ENCODE measurements around the gene COPG2.
A peak's percentile ranks its signal among the peaks of the same experiment; 100 is the strongest.

COPG2 gene

GRCh38 chr7:130489140-130489983 is 179.2 kb downstream of the COPG2 start:
- TF ChIP-seq CTCF (IDR thresholded peaks at IDR 0.05; ENCODE audit: insufficient read depth, low read depth, low read length, missing control alignments) = no peak
- H3K4me3 ChIP-seq (ENCODE audit: low read length) = no peak overlapping the region
- no peak for DNase-seq (ENCODE audit: low read depth)

- H3K4me3 ChIP-seq (ENCODE audit: low read length) = no peak overlapping the region
- TF ChIP-seq CTCF (IDR thresholded peaks at IDR 0.05; ENCODE audit: insufficient read depth, low read depth, low read length, missing control alignments) = no peak
- DNase-seq (ENCODE audit: low read depth) = no peak
Observed at GRCh38 chr7:130488392-130489139, 180.0 kb downstream of the COPG2 start.

- peak overlapping the region; percentile 53 for H3K4me3 ChIP-seq (ENCODE audit: low read length)
- DNase-seq (ENCODE audit: low read depth) = peak; percentile 72
- TF ChIP-seq CTCF (IDR thresholded peaks at IDR 0.05; ENCODE audit: insufficient read depth, low read depth, low read length, missing control alignments) = no peak
Observed at GRCh38 chr7:130486954-130487436, 181.6 kb downstream of the COPG2 start.

- peak overlapping the region; percentile 53 for H3K4me3 ChIP-seq (ENCODE audit: low read length)
- TF ChIP-seq CTCF (IDR thresholded peaks at IDR 0.05; ENCODE audit: insufficient read depth, low read depth, low read length, missing control alignments) = peak; percentile 83
- DNase-seq (ENCODE audit: low read depth) = peak; percentile 59
Observed at GRCh38 chr7:130486114-130486953, 182.2 kb downstream of the COPG2 start.

GRCh38 chr7:130485734-130486113 is 182.8 kb downstream of the COPG2 start:
- no peak for DNase-seq (ENCODE audit: low read depth)
- TF ChIP-seq CTCF (IDR thresholded peaks at IDR 0.05; ENCODE audit: insufficient read depth, low read depth, low read length, missing control alignments) = no peak
- peak overlapping the region; percentile 53 for H3K4me3 ChIP-seq (ENCODE audit: low read length)

- no peak for TF ChIP-seq CTCF (IDR thresholded peaks at IDR 0.05; ENCODE audit: insufficient read depth, low read depth, low read length, missing control alignments)
- H3K4me3 ChIP-seq (ENCODE audit: low read length) = no peak overlapping the region
- no peak for DNase-seq (ENCODE audit: low read depth)
Observed at GRCh38 chr7:130483031-130483430, 185.5 kb downstream of the COPG2 start.

Data from epithelial cell of esophagus (primary cell).